H1 (cell line): ENCODE results near the gene SMPD2. TPM values are rescaled to one million over a fixed set of nuclear protein-coding genes. Genes with fewer than 3 reads are reported as not detected.

Experiments
- BACH1 ChIP-seq: IDR thresholded peaks from 2 replicates; pipeline ENCODE4 v1.6.1; 2012; ENCODE audit warnings: low read length, improper control_type of control experiment
- CBX8 ChIP-seq: fragments of 300-800, 300-1000 bp; sonication (generic); IDR thresholded peaks from 2 replicates; pipeline ENCODE4 v1.7.1; 2016; ENCODE audit warnings: low read depth, low read length, borderline replicate concordance
- EP300 ChIP-seq, 2 experiments: IDR thresholded peaks; 1 replicate in 1 of 2; 2 replicates in 1 of 2; pipeline ENCODE4 v1.6.1; 2011 to 2012; ENCODE audit warnings: low read depth in 2 of 2, low read length in 2 of 2, mild to moderate bottlenecking in 2 of 2, borderline replicate concordance in 1 of 2, inconsistent platforms in 1 of 2, moderate library complexity in 1 of 2
- GABPA ChIP-seq: IDR thresholded peaks from 2 replicates; pipeline ENCODE4 v1.6.1; 2011; ENCODE audit warnings: mild to moderate bottlenecking, low read length, moderate library complexity, borderline replicate concordance; ENCODE audit not compliant: insufficient read depth
- MAFK ChIP-seq: IDR thresholded peaks from 2 replicates; pipeline ENCODE4 v1.6.1; 2012; ENCODE audit warnings: low read depth, mild to moderate bottlenecking, improper control_type of control experiment, low read length
- RNF2 ChIP-seq: fragments of 200-900, 300-1000 bp; sonication (generic); IDR thresholded peaks from 2 replicates; pipeline ENCODE4 v1.7.1; 2016; ENCODE audit warnings: borderline replicate concordance, low read depth, mild to moderate bottlenecking, antibody characterized with exemption, low read length; ENCODE audit not compliant: poor library complexity, severe bottlenecking; ENCODE audit errors: missing control alignments
- SIN3A ChIP-seq, 2 experiments: IDR thresholded peaks in 1 of 2; conservative IDR thresholded peaks in 1 of 2; 2 replicates each; pipeline ENCODE4 v1.6.1; 2011 to 2012; ENCODE audit warnings: low read length in 2 of 2, improper control_type of control experiment in 1 of 2, low read depth in 1 of 2, mild to moderate bottlenecking in 1 of 2
- TAF1 ChIP-seq: IDR thresholded peaks from 2 replicates; pipeline ENCODE4 v1.6.1; 2011; ENCODE audit warnings: mild to moderate bottlenecking, low read depth, low read length
- TBP ChIP-seq: IDR thresholded peaks from 2 replicates; pipeline ENCODE4 v1.6.1; 2011; ENCODE audit warnings: low read depth, low read length, improper control_type of control experiment
- polyA plus RNA-seq, 7 experiments: library from polyadenylated mRNA; depleted of rRNA in 3 of 7; stranded (reverse) in 5 of 7; unstranded in 2 of 7; fragments of >200 nt in 5 of 7; fragments of 200-250 nt in 2 of 7; gene quantifications; 1 replicate in 5 of 7; 2 replicates in 1 of 7; 4 replicates in 1 of 7; pipeline versions ENCODE4 v1.2.1 to v1.2.3, GENCODE V29; 2011 to 2013; ENCODE audit warnings: missing spikeins in 2 of 7, mixed read lengths in 2 of 7
- total RNA-seq: library from RNA; stranded (reverse); fragmentation: NEBNext Ultra II Directional; extraction: Animal tissue kit (Norgen Biotek cat#: 25700); gene quantifications from 2 replicates; pipeline ENCODE4 v1.2.1, GENCODE V29; 2021
- TF ChIP-seq, protein P1 (sequence below): fragments of 300-600 bp; sonication (generic); IDR thresholded peaks from 2 replicates; pipeline ENCODE4 v1.7.1; 2012; ENCODE audit warnings: low read length, moderate library complexity, mild to moderate bottlenecking, inconsistent platforms; ENCODE audit not compliant: insufficient replicate concordance

Gene SMPD2
- total and polyA plus RNA-seq, 2 of the 8 experiments (the other 6 are each of a cell fraction or from before 2014, with no cell fraction given) = 11.5 to 17.2 TPM

DNA sequence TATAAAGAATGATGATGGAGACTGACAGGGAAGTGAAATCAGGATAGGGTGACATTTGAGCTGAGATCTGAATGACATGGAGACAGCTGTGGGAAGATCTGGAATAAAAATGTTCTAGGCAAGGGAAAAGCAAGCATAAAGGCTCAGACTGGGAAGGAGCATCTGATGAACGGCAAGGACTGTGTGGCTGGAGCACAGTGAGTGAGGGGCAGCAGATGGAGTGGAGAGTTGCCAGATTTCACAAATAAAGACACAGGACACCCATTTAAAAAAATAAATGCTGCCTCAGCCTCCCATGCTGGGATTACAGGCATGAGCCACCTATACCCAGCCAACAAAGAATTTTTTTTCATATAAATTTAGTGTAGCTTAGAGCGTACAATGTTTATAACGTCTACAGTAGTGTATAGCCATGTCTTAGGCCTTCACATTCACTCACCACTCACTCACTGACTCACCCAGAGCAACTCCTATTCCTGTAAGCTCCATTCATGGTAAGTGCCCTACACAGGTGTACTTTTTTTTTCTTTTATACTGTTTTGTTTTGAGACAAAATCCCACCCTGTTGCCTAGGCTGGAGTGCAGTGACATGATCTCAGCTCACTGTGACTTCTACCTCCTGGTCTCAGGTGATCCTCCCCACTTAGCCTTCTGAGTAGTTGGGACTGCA, 44.9 kb downstream of the SMPD2 start (continued):
- TF ChIP-seq, protein P1, sequence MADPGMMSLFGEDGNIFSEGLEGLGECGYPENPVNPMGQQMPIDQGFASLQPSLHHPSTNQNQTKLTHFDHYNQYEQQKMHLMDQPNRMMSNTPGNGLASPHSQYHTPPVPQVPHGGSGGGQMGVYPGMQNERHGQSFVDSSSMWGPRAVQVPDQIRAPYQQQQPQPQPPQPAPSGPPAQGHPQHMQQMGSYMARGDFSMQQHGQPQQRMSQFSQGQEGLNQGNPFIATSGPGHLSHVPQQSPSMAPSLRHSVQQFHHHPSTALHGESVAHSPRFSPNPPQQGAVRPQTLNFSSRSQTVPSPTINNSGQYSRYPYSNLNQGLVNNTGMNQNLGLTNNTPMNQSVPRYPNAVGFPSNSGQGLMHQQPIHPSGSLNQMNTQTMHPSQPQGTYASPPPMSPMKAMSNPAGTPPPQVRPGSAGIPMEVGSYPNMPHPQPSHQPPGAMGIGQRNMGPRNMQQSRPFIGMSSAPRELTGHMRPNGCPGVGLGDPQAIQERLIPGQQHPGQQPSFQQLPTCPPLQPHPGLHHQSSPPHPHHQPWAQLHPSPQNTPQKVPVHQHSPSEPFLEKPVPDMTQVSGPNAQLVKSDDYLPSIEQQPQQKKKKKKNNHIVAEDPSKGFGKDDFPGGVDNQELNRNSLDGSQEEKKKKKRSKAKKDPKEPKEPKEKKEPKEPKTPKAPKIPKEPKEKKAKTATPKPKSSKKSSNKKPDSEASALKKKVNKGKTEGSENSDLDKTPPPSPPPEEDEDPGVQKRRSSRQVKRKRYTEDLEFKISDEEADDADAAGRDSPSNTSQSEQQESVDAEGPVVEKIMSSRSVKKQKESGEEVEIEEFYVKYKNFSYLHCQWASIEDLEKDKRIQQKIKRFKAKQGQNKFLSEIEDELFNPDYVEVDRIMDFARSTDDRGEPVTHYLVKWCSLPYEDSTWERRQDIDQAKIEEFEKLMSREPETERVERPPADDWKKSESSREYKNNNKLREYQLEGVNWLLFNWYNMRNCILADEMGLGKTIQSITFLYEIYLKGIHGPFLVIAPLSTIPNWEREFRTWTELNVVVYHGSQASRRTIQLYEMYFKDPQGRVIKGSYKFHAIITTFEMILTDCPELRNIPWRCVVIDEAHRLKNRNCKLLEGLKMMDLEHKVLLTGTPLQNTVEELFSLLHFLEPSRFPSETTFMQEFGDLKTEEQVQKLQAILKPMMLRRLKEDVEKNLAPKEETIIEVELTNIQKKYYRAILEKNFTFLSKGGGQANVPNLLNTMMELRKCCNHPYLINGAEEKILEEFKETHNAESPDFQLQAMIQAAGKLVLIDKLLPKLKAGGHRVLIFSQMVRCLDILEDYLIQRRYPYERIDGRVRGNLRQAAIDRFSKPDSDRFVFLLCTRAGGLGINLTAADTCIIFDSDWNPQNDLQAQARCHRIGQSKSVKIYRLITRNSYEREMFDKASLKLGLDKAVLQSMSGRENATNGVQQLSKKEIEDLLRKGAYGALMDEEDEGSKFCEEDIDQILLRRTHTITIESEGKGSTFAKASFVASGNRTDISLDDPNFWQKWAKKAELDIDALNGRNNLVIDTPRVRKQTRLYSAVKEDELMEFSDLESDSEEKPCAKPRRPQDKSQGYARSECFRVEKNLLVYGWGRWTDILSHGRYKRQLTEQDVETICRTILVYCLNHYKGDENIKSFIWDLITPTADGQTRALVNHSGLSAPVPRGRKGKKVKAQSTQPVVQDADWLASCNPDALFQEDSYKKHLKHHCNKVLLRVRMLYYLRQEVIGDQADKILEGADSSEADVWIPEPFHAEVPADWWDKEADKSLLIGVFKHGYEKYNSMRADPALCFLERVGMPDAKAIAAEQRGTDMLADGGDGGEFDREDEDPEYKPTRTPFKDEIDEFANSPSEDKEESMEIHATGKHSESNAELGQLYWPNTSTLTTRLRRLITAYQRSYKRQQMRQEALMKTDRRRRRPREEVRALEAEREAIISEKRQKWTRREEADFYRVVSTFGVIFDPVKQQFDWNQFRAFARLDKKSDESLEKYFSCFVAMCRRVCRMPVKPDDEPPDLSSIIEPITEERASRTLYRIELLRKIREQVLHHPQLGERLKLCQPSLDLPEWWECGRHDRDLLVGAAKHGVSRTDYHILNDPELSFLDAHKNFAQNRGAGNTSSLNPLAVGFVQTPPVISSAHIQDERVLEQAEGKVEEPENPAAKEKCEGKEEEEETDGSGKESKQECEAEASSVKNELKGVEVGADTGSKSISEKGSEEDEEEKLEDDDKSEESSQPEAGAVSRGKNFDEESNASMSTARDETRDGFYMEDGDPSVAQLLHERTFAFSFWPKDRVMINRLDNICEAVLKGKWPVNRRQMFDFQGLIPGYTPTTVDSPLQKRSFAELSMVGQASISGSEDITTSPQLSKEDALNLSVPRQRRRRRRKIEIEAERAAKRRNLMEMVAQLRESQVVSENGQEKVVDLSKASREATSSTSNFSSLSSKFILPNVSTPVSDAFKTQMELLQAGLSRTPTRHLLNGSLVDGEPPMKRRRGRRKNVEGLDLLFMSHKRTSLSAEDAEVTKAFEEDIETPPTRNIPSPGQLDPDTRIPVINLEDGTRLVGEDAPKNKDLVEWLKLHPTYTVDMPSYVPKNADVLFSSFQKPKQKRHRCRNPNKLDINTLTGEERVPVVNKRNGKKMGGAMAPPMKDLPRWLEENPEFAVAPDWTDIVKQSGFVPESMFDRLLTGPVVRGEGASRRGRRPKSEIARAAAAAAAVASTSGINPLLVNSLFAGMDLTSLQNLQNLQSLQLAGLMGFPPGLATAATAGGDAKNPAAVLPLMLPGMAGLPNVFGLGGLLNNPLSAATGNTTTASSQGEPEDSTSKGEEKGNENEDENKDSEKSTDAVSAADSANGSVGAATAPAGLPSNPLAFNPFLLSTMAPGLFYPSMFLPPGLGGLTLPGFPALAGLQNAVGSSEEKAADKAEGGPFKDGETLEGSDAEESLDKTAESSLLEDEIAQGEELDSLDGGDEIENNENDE = no peak
- TF ChIP-seq EP300 (IDR thresholded peaks at IDR 0.05; ENCODE audit: borderline replicate concordance in 1 of 2, low read depth in 2 of 2, low read length in 2 of 2) = no peak
- TF ChIP-seq SIN3A (conservative IDR thresholded peaks at IDR 0.05 in 1 of 2, IDR thresholded peaks at IDR 0.05 in 1 of 2; ENCODE audit: low read depth in 1 of 2, low read length in 2 of 2) = no peak
- TF ChIP-seq CBX8 = no peak
- no peak for TF ChIP-seq TAF1
- TF ChIP-seq GABPA = no peak
- TF ChIP-seq BACH1 = no peak
- no peak for TF ChIP-seq RNF2
- TF ChIP-seq TBP = no peak
- TF ChIP-seq MAFK = no peak
